ENCODE results near the gene GYPB.
"Not testable (repeated sequence)": the region's sequence is repeated elsewhere in the genome, so short reads cannot be mapped to it uniquely, and the experiment has no call there.

DNA sequence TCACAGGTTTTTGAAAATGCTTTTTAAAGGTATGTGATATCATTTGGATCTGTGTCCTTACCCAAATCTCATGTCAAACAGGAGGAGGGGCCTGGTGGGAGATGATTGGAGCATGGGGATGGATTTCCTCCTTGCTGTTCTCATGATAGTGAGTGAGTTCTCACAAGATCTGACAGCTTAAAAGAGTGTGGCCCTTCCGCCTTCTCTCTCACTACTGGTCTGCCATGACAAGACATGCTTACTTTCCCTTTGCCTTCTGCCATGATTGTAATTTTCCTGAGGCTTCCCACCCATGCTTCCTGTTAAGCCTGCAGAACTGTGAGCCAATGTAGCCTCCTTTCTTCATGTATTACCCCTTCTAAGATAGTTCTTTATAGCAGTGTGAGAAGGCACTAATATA, 32.3 kb upstream of the GYPB start:
- not testable (repeated sequence) for TF ChIP-seq POLR2A (IDR thresholded peaks at IDR 0.05; ENCODE audit: low read depth); EP300 (IDR thresholded peaks at IDR 0.05)
- TF ChIP-seq, protein P1, sequence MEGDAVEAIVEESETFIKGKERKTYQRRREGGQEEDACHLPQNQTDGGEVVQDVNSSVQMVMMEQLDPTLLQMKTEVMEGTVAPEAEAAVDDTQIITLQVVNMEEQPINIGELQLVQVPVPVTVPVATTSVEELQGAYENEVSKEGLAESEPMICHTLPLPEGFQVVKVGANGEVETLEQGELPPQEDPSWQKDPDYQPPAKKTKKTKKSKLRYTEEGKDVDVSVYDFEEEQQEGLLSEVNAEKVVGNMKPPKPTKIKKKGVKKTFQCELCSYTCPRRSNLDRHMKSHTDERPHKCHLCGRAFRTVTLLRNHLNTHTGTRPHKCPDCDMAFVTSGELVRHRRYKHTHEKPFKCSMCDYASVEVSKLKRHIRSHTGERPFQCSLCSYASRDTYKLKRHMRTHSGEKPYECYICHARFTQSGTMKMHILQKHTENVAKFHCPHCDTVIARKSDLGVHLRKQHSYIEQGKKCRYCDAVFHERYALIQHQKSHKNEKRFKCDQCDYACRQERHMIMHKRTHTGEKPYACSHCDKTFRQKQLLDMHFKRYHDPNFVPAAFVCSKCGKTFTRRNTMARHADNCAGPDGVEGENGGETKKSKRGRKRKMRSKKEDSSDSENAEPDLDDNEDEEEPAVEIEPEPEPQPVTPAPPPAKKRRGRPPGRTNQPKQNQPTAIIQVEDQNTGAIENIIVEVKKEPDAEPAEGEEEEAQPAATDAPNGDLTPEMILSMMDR (IDR thresholded peaks at IDR 0.05): not testable (repeated sequence)
